Osteocyte (in vitro differentiated cells): ENCODE measurements around the gene ITGA1. TPM values are rescaled to one million over a fixed set of nuclear protein-coding genes. Genes with fewer than 3 reads are reported as not detected.
A peak's percentile ranks its signal among the peaks of the same experiment; 100 is the strongest.
"Not testable (repeated sequence)": the region's sequence is repeated elsewhere in the genome, so short reads cannot be mapped to it uniquely, and the experiment has no call there.

Source experiments
- DNase-seq: peaks from one replicate; pipeline ENCODE4 v3.0.0; 2021; ENCODE audit warnings: mixed read lengths; ENCODE audit not compliant: unreplicated experiment; ENCODE audit errors: extremely low spot score
- H3K27ac Mint-ChIP-seq: one replicate; pipeline ENCODE4 v1.8.0; 2021; ENCODE audit warnings: mild to moderate bottlenecking, mixed read lengths; ENCODE audit not compliant: unreplicated experiment
- H3K27me3 Mint-ChIP-seq: one replicate; pipeline ENCODE4 v1.8.0; 2021; ENCODE audit warnings: mixed read lengths; ENCODE audit not compliant: unreplicated experiment
- H3K36me3 Mint-ChIP-seq: one replicate; pipeline ENCODE4 v1.8.0; 2021; ENCODE audit warnings: mixed read lengths; ENCODE audit not compliant: unreplicated experiment
- H3K4me1 Mint-ChIP-seq: one replicate; pipeline ENCODE4 v1.8.0; 2021; ENCODE audit warnings: mixed read lengths; ENCODE audit not compliant: unreplicated experiment
- H3K4me3 Mint-ChIP-seq: one replicate; pipeline ENCODE4 v1.8.0; 2021; ENCODE audit warnings: mild to moderate bottlenecking, moderate library complexity, mixed read lengths; ENCODE audit not compliant: unreplicated experiment
- H3K9me3 Mint-ChIP-seq: one replicate; pipeline ENCODE4 v1.8.0; 2021; ENCODE audit warnings: mixed read lengths; ENCODE audit not compliant: unreplicated experiment
- CTCF ChIP-seq: fragments of 200-600 bp; sonication (generic); IDR thresholded peaks from 2 replicates; pipeline ENCODE4 v1.5.0; 2021; ENCODE audit warnings: antibody characterized with exemption, mild to moderate bottlenecking, moderate library complexity
- total RNA-seq: library from RNA; stranded (reverse); gene quantifications from 2 replicates; pipeline ENCODE4 v1.2.1, GENCODE V29; 2021

The ITGA1 gene
- total RNA-seq, 1 donor from 2014 or later: 150 TPM

GRCh38 chr5:52811067-52811749 lies 23.5 kb downstream of the ITGA1 start:
- H3K4me1 Mint-ChIP-seq: peaks cover 69% of the 10 kb centered on the region
- H3K4me3 Mint-ChIP-seq: no peak overlapping the region
- no peak for TF ChIP-seq CTCF
- peaks cover 6% of the 10 kb centered on the region for H3K36me3 Mint-ChIP-seq
- peak overlapping the region; percentile 77 for H3K27ac Mint-ChIP-seq
- DNase-seq: no peak
- H3K27me3 Mint-ChIP-seq: no peaks in the 10 kb centered on the region
- H3K9me3 Mint-ChIP-seq: no peaks in the 10 kb centered on the region

- H3K4me3 Mint-ChIP-seq: no peak overlapping the region
- no peaks in the 10 kb centered on the region for H3K9me3 Mint-ChIP-seq
- H3K27ac Mint-ChIP-seq: no peak overlapping the region
- no peak for TF ChIP-seq CTCF
- no peak for DNase-seq
- peaks cover 46% of the 10 kb centered on the region for H3K4me1 Mint-ChIP-seq
- H3K36me3 Mint-ChIP-seq: peaks cover 6% of the 10 kb centered on the region
- H3K27me3 Mint-ChIP-seq: no peaks in the 10 kb centered on the region
Measured at GRCh38 chr5:52814352-52815148, 26.8 kb downstream of the ITGA1 start.

- no peak overlapping the region for H3K27ac Mint-ChIP-seq
- H3K27me3 Mint-ChIP-seq: no peaks in the 10 kb centered on the region
- DNase-seq: no peak
- H3K4me1 Mint-ChIP-seq: peaks cover 24% of the 10 kb centered on the region
- H3K4me3 Mint-ChIP-seq: no peak overlapping the region
- no peak for TF ChIP-seq CTCF
- H3K36me3 Mint-ChIP-seq: peaks cover 5% of the 10 kb centered on the region
- H3K9me3 Mint-ChIP-seq: no peaks in the 10 kb centered on the region
Measured at GRCh38 chr5:52817818-52818217, 30.1 kb downstream of the ITGA1 start.

- Mint-ChIP-seq H3K27ac (no peak overlapping the region), H3K27me3 (no peaks in the 10 kb centered on the region), H3K4me3 (no peak overlapping the region), H3K36me3 (peaks cover 5% of the 10 kb centered on the region), H3K9me3 (no peaks in the 10 kb centered on the region), H3K4me1 (peaks cover 24% of the 10 kb centered on the region)
- no peak for DNase-seq
- no peak for TF ChIP-seq CTCF
Measured at GRCh38 chr5:52818360-52818759, 30.6 kb downstream of the ITGA1 start.

- not testable (repeated sequence) for H3K9me3 Mint-ChIP-seq, DNase-seq, H3K27me3 Mint-ChIP-seq, H3K36me3 Mint-ChIP-seq, H3K27ac Mint-ChIP-seq, H3K4me3 Mint-ChIP-seq
- peaks cover 28% of the 10 kb centered on the region for H3K4me1 Mint-ChIP-seq
Measured at GRCh38 chr5:52818807-52819206, 31.1 kb downstream of the ITGA1 start.
